Measurements from ENCODE around the gene RAB37.

GRCh38 chr17:74752415-74752814, 15.4 kb downstream of the RAB37 start:
- no peak for TF ChIP-seq CTCF (IDR thresholded peaks at IDR 0.05)
- TF ChIP-seq POLR2A (IDR thresholded peaks at IDR 0.05), result no peak
- no peak for TF ChIP-seq EP300 (IDR thresholded peaks at IDR 0.05)
- no peak for TF ChIP-seq POLR2AphosphoS5 (IDR thresholded peaks at IDR 0.05)
